SK-N-SH (cell line): Measurements from ENCODE around the gene ALDH3A2. TPM values are rescaled to one million over a fixed set of nuclear protein-coding genes. Genes with fewer than 3 reads are reported as not detected.

Experiments
- CTCF ChIA-PET: fragments of 300-600, 350-600 bp; formaldehyde crosslinking; extraction: SDS; loops from one replicate; lab custom pipeline; 2021; lab: Yijun Ruan, JAX
- POLR2A ChIA-PET: fragments of 350-600 bp; sonication (Branson Sonifier 250); formaldehyde crosslinking; extraction: SDS; loops from one replicate; lab custom pipeline; 2020; ENCODE audit warnings: antibody characterized with exemption, inconsistent platforms; lab: Yijun Ruan, JAX
- DNase-seq: peaks from one replicate; pipeline ENCODE4 v3.0.0; 2012
- H2AFZ ChIP-seq: fragments of 200-600 bp; sonication (generic); 2 replicates; pipeline ENCODE4 v1.8.1; 2016; ENCODE audit warnings: antibody characterized with exemption, mild to moderate bottlenecking, low read depth
- H3F3A ChIP-seq: fragments of 200-600 bp; sonication (generic); replicated peaks from 2 replicates; pipeline ENCODE3; 2016; ENCODE audit warnings: antibody characterized with exemption, mild to moderate bottlenecking; ENCODE audit not compliant: insufficient read depth
- H3K27ac ChIP-seq, 2 experiments: fragments of 200-500 bp in 1 of 2; fragments of 200-600 bp in 1 of 2; sonication (Bioruptor generic) in 1 of 2; sonication (generic), shearing (Covaris generic) in 1 of 2; 2 replicates each; pipeline versions ENCODE4 v1.5.1 to v1.6.1; 2014 to 2016; ENCODE audit warnings: low read depth in 2 of 2, inconsistent platforms in 1 of 2, low read length in 1 of 2, mild to moderate bottlenecking in 1 of 2, mixed read lengths in 1 of 2
- H3K27me3 ChIP-seq: fragments of 200-600 bp; sonication (generic), shearing (Covaris generic); 2 replicates; pipeline ENCODE4 v1.6.1; 2016; ENCODE audit warnings: mixed run types; ENCODE audit not compliant: insufficient read depth
- H3K36me3 ChIP-seq, 2 experiments: fragments of 200-500 bp in 1 of 2; fragments of 200-600 bp in 1 of 2; sonication (Bioruptor generic) in 1 of 2; sonication (generic) in 1 of 2; replicated peaks in 1 of 2; 2 replicates each; pipeline versions ENCODE3 to v1.5.1; 2014 to 2016; ENCODE audit warnings: low read length in 1 of 2, mild to moderate bottlenecking in 1 of 2; ENCODE audit not compliant: insufficient read depth in 2 of 2, control insufficient read depth in 1 of 2
- H3K4me1 ChIP-seq, 2 experiments: fragments of 200-500 bp in 1 of 2; fragments of 200-600 bp in 1 of 2; sonication (Bioruptor generic) in 1 of 2; sonication (generic), shearing (Covaris generic) in 1 of 2; 2 replicates each; pipeline versions ENCODE4 v1.5.1 to v1.6.1; 2014 to 2016; ENCODE audit warnings: low read depth in 1 of 2, low read length in 1 of 2, mixed run types in 1 of 2; ENCODE audit not compliant: insufficient read depth in 2 of 2, control insufficient read depth in 1 of 2
- H3K4me2 ChIP-seq: fragments of 200-600 bp; sonication (generic), shearing (Covaris generic); 2 replicates; pipeline ENCODE4 v1.6.1; 2017; ENCODE audit warnings: mixed run types
- H3K4me3 ChIP-seq, 2 experiments: fragments of 200-500 bp in 1 of 2; fragments of 200-600 bp in 1 of 2; sonication (Bioruptor generic) in 1 of 2; sonication (generic), shearing (Covaris generic) in 1 of 2; 2 replicates each; pipeline versions ENCODE4 v1.5.1 to v1.8.1; 2014 to 2016; ENCODE audit warnings: low read depth in 2 of 2, inconsistent platforms in 1 of 2, low read length in 1 of 2, mild to moderate bottlenecking in 1 of 2, mixed read lengths in 1 of 2, moderate library complexity in 1 of 2
- H3K79me2 ChIP-seq: fragments of 200-600 bp; sonication (generic); 2 replicates; pipeline ENCODE4 v1.8.1; 2017; ENCODE audit warnings: mild to moderate bottlenecking; ENCODE audit not compliant: insufficient read depth
- H3K9ac ChIP-seq: fragments of 200-600 bp; sonication (generic); 2 replicates; pipeline ENCODE4 v1.6.1; 2017; ENCODE audit warnings: mixed run types
- H3K9me2 ChIP-seq: fragments of 200-600 bp; sonication (generic); 2 replicates; pipeline ENCODE4 v1.6.1; 2017; ENCODE audit warnings: mixed run types
- H3K9me3 ChIP-seq: fragments of 200-600 bp; sonication (generic); 2 replicates; pipeline ENCODE4 v1.6.1; 2017; ENCODE audit warnings: mixed run types, mild to moderate bottlenecking, moderate library complexity
- H4K20me1 ChIP-seq: fragments of 200-600 bp; sonication (generic); 2 replicates; pipeline ENCODE4 v1.6.1; 2017; ENCODE audit warnings: mild to moderate bottlenecking, mixed run types; ENCODE audit not compliant: insufficient read depth
- EP300 ChIP-seq, 2 experiments: IDR thresholded peaks; 2 replicates each; pipeline versions ENCODE4 v1.4.0 to v1.6.1; 2012; ENCODE audit warnings: borderline replicate concordance in 1 of 2, low read depth in 1 of 2, low read length in 1 of 2
- FOXM1 ChIP-seq: IDR thresholded peaks from 2 replicates; pipeline ENCODE4 v1.4.0; 2012; ENCODE audit warnings: low read depth, mild to moderate bottlenecking
- JUND ChIP-seq: IDR thresholded peaks from 2 replicates; pipeline ENCODE4 v1.4.0; 2012
- MEF2A ChIP-seq: IDR thresholded peaks from 2 replicates; pipeline ENCODE4 v1.4.0; 2012; ENCODE audit warnings: low read depth, borderline replicate concordance
- POLR2AphosphoS5 ChIP-seq: IDR thresholded peaks from 2 replicates; pipeline ENCODE4 v1.6.1; 2012; ENCODE audit warnings: low read depth, low read length
- RFX5 ChIP-seq: IDR thresholded peaks from 2 replicates; pipeline ENCODE4 v1.6.1; 2012; ENCODE audit warnings: mild to moderate bottlenecking, improper control_type of control experiment, low read length
- RXRA ChIP-seq: IDR thresholded peaks from 2 replicates; pipeline ENCODE4 v1.4.0; 2012; ENCODE audit warnings: low read depth, mild to moderate bottlenecking, borderline replicate concordance
- TEAD4 ChIP-seq: IDR thresholded peaks from 2 replicates; pipeline ENCODE4 v1.4.0; 2012; ENCODE audit warnings: mild to moderate bottlenecking, borderline replicate concordance; ENCODE audit not compliant: insufficient read depth
- WGBS: methylation state at CpG from one replicate; pipeline ENCODE4 v1.1.6; 2017; ENCODE audit warnings: low lambda C conversion rate; 5-methylcytosine and 5-hydroxymethylcytosine counted together
- polyA plus RNA-seq, 3 experiments: library from polyadenylated mRNA; depleted of rRNA; stranded (reverse); fragments of >200 nt; gene quantifications; 2 replicates each; pipeline ENCODE4 v1.2.3, GENCODE V29; 2012
- TF ChIP-seq, protein P1 (sequence below): fragments of 150-350 bp; IDR thresholded peaks from 2 replicates; pipeline ENCODE4 v1.6.1; 2017; ENCODE audit warnings: antibody characterized with exemption, low read length, low read depth, borderline replicate concordance
- TF ChIP-seq, protein P2 (sequence below): IDR thresholded peaks from 2 replicates; pipeline ENCODE4 v1.4.0; 2012; ENCODE audit warnings: low read depth, borderline replicate concordance
- TF ChIP-seq, protein P3 (sequence below): IDR thresholded peaks from 2 replicates; pipeline ENCODE4; 2012
- TF ChIP-seq, protein P4 (sequence below): IDR thresholded peaks from 2 replicates; pipeline ENCODE4 v1.4.0; 2012; ENCODE audit warnings: low read depth, borderline replicate concordance

The ALDH3A2 gene
- polyA plus RNA-seq, 1 of the 3 experiments (the other 2 are of a cell fraction), result 16.6 TPM

DNA sequence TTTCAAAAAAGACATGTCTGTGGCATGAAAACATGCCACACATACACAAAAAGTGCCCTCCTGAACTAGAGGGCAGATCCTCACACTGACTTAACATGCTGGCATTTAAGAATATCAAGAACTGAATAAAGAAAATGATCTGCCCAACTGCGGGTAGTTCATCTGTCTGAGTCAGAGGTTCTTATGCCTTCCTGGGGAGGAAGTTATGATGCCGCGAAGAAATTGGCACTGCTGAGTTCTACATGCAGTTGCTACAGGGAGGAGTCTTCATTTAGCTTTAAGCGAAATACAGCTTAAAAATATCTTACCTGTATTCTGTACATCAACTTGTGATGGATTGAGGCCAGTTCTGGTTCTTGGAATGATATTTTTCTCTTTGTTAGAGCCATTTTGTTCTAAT lies 6.3 kb downstream of the ALDH3A2 start:
- Histone ChIP-seq H3K9me2 (no peaks in the 10 kb centered on the region), H3K27me3 (no peaks in the 10 kb centered on the region), H2AFZ (no peak overlapping the region), H3K9ac (no peak overlapping the region), H3K4me3 (no peak overlapping the region), H3K9me3 (no peaks in the 10 kb centered on the region), H3K27ac (no peak overlapping the region), H3K4me1 (peaks cover 10 to 16% of the 10 kb centered on the region in 2 experiments), H3K4me2 (no peak overlapping the region)
- CTCF ChIA-PET, result interaction anchor here (0.8 to 1.1 kb wide), 3 partner anchors 10 to 107 kb away, joined by 3 to 6 read pairs (median 3); no protein-coding TSS in a partner anchor
- 96% methylated on average over 4 of the region's 4 CpGs for WGBS
- DNase-seq, result no peak
- TF ChIP-seq, protein P1, sequence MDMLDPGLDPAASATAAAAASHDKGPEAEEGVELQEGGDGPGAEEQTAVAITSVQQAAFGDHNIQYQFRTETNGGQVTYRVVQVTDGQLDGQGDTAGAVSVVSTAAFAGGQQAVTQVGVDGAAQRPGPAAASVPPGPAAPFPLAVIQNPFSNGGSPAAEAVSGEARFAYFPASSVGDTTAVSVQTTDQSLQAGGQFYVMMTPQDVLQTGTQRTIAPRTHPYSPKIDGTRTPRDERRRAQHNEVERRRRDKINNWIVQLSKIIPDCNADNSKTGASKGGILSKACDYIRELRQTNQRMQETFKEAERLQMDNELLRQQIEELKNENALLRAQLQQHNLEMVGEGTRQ, result no peak
- TF ChIP-seq RXRA (no peak), JUND (no peak), EP300 (IDR thresholded peaks at IDR 0.05; ENCODE audit: borderline replicate concordance in 1 of 2, low read depth in 1 of 2, low read length in 1 of 2) (no peak), RFX5 (no peak), TEAD4 (no peak), MEF2A (no peak), FOXM1 (no peak)
- TF ChIP-seq, protein P2, sequence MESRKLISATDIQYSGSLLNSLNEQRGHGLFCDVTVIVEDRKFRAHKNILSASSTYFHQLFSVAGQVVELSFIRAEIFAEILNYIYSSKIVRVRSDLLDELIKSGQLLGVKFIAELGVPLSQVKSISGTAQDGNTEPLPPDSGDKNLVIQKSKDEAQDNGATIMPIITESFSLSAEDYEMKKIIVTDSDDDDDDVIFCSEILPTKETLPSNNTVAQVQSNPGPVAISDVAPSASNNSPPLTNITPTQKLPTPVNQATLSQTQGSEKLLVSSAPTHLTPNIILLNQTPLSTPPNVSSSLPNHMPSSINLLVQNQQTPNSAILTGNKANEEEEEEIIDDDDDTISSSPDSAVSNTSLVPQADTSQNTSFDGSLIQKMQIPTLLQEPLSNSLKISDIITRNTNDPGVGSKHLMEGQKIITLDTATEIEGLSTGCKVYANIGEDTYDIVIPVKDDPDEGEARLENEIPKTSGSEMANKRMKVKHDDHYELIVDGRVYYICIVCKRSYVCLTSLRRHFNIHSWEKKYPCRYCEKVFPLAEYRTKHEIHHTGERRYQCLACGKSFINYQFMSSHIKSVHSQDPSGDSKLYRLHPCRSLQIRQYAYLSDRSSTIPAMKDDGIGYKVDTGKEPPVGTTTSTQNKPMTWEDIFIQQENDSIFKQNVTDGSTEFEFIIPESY, result no peak
- TF ChIP-seq, protein P3, sequence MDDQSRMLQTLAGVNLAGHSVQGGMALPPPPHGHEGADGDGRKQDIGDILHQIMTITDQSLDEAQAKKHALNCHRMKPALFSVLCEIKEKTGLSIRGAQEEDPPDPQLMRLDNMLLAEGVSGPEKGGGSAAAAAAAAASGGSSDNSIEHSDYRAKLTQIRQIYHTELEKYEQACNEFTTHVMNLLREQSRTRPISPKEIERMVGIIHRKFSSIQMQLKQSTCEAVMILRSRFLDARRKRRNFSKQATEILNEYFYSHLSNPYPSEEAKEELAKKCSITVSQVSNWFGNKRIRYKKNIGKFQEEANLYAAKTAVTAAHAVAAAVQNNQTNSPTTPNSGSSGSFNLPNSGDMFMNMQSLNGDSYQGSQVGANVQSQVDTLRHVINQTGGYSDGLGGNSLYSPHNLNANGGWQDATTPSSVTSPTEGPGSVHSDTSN, result no peak
- TF ChIP-seq, all 33 proteins: peak for 0
- Histone ChIP-seq H3K79me2 (peaks cover 24% of the 10 kb centered on the region), H4K20me1 (no peaks in the 10 kb centered on the region), H3F3A (peaks cover 6% of the 10 kb centered on the region), H3K36me3 (peaks cover 7 to 19% of the 10 kb centered on the region in 2 experiments)
- POLR2A ChIA-PET, result no interaction called here

DNA sequence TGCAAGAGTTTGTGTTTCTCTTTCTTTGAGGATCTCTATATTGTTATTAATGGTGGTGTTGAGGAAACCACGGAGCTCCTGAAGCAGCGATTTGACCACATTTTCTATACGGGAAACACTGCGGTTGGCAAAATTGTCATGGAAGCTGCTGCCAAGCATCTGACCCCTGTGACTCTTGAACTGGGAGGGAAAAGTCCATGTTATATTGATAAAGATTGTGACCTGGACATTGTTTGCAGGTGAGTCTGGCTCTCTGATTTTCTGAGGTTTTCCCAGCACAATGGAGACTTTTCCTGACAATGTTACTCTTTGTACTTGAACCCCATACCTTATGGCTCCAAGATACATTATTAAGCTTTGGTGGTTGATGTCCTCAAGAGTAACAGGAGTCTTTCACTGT lies 7.8 kb downstream of the ALDH3A2 start:
- Histone ChIP-seq H3F3A (peaks cover under 1% of the 10 kb centered on the region), H3K27ac (no peak overlapping the region)
- ChIA-PET CTCF (interaction anchor here (1.3 kb wide), 2 partner anchors 8 to 89 kb away, joined by 3 read pairs; partner anchors contain the start of gene ALDH3A2), POLR2A (no interaction called here)
- TF ChIP-seq RFX5 (no peak), POLR2AphosphoS5 (no peak)
- TF ChIP-seq, protein P4, sequence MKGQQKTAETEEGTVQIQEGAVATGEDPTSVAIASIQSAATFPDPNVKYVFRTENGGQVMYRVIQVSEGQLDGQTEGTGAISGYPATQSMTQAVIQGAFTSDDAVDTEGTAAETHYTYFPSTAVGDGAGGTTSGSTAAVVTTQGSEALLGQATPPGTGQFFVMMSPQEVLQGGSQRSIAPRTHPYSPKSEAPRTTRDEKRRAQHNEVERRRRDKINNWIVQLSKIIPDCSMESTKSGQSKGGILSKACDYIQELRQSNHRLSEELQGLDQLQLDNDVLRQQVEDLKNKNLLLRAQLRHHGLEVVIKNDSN, result no peak
- TF ChIP-seq, protein P1, result no peak
- TF ChIP-seq, all 33 proteins: peak for 0
- WGBS, result 100% methylated on average over 4 of the region's 4 CpGs
- Histone ChIP-seq H2AFZ (no peak overlapping the region), H3K9me3 (no peaks in the 10 kb centered on the region), H3K4me2 (no peak overlapping the region), H3K27me3 (no peaks in the 10 kb centered on the region), H3K9me2 (no peaks in the 10 kb centered on the region), H3K4me3 (no peak overlapping the region), H3K9ac (no peak overlapping the region), H3K79me2 (peaks cover 10% of the 10 kb centered on the region), H4K20me1 (no peaks in the 10 kb centered on the region), H3K36me3 (peaks cover 7 to 22% of the 10 kb centered on the region in 2 experiments), H3K4me1 (peaks cover 7 to 9% of the 10 kb centered on the region in 2 experiments)
- DNase-seq, result no peak
